PC-3 (cell line): ENCODE measurements around the gene MBD6. TPM values are rescaled to one million over a fixed set of nuclear protein-coding genes. Genes with fewer than 3 reads are reported as not detected.

Experiments used
- ATAC-seq: fragments of 200-7000 bp; cut with Tn5 transposase; 2 replicates; pipeline ENCODE4 v1.9.1; 2020; ENCODE audit warnings: mild to moderate bottlenecking, moderate library complexity
- BruUV-seq: library from RNA; stranded (reverse); fragments of 400-500 nt; replicated peaks from 2 replicates; lab custom pipeline; 2021; lab: Mats Ljungman, UMichigan
- CTCF ChIA-PET: fragments of 300-600 bp; sonication (Branson Sonifier 250); formaldehyde crosslinking; loops from one replicate; lab custom pipeline; 2022; ENCODE audit warnings: antibody characterized with exemption; lab: Charles Lee
- POLR2A ChIA-PET: fragments of 300-600 bp; sonication (Branson Sonifier 250); formaldehyde crosslinking; loops from one replicate; lab custom pipeline; 2022; ENCODE audit warnings: antibody characterized with exemption; ENCODE audit not compliant: unreplicated experiment; lab: Charles Lee
- DNase-seq: peaks from one replicate; pipeline ENCODE4 v3.0.0-alpha.2; 2015
- H2AFZ ChIP-seq: fragments of 300-600 bp; sonication (generic); 2 replicates; pipeline ENCODE4 v1.6.0; 2016; ENCODE audit warnings: antibody characterized with exemption, low read length
- H3F3A ChIP-seq: fragments of 300-600 bp; sonication (generic); one replicate; pipeline ENCODE4 v1.6.0; 2017; ENCODE audit warnings: antibody characterized with exemption, low read length, control low read depth, mild to moderate bottlenecking; ENCODE audit not compliant: unreplicated experiment
- H3K27ac ChIP-seq: fragments of 300-600 bp; sonication (generic); 2 replicates; pipeline ENCODE4 v1.5.1; 2016; ENCODE audit warnings: mild to moderate bottlenecking, low read length
- H3K27me3 ChIP-seq: fragments of 300-600 bp; sonication (generic); 2 replicates; pipeline ENCODE4 v1.6.1; 2016; ENCODE audit warnings: low read length, mixed read lengths
- H3K36me3 ChIP-seq: fragments of 300-600 bp; sonication (generic); 2 replicates; pipeline ENCODE4 v1.6.1; 2016; ENCODE audit warnings: low read depth, mixed run types, low read length, mixed read lengths
- H3K4me1 ChIP-seq: fragments of 300-600 bp; sonication (generic); 2 replicates; pipeline ENCODE4 v1.5.1; 2016; ENCODE audit warnings: low read length; ENCODE audit not compliant: insufficient read depth
- H3K4me2 ChIP-seq: fragments of 300-600 bp; sonication (generic); 2 replicates; pipeline ENCODE4 v1.6.0; 2016; ENCODE audit warnings: low read length
- H3K4me3 ChIP-seq: fragments of 300-600 bp; sonication (generic); 2 replicates; pipeline ENCODE4 v1.5.1; 2016; ENCODE audit warnings: mild to moderate bottlenecking, low read length, mixed read lengths
- H3K79me2 ChIP-seq: fragments of 300-600 bp; sonication (generic); 2 replicates; pipeline ENCODE4 v1.6.1; 2017; ENCODE audit warnings: low read length, mixed read lengths
- H3K9ac ChIP-seq: fragments of 300-600 bp; sonication (generic); 2 replicates; pipeline ENCODE4 v1.6.0; 2016; ENCODE audit warnings: mild to moderate bottlenecking, low read length
- H3K9me2 ChIP-seq: fragments of 300-600 bp; sonication (generic); replicated peaks from 2 replicates; pipeline ENCODE4 v1.6.1; 2016; ENCODE audit warnings: mixed run types, low read length, mixed read lengths
- H3K9me3 ChIP-seq: fragments of 300-600 bp; sonication (generic); 2 replicates; pipeline ENCODE4 v1.6.1; 2016; ENCODE audit warnings: low read length, mixed read lengths
- H4K20me1 ChIP-seq: fragments of 300-600 bp; sonication (generic); 2 replicates; pipeline ENCODE4 v1.6.1; 2016; ENCODE audit warnings: low read length, mixed read lengths
- EZH2 ChIP-seq: fragments of 300-600 bp; sonication (generic); IDR thresholded peaks from one replicate; pipeline ENCODE4 v1.6.1; 2017; ENCODE audit warnings: antibody characterized with exemption, mild to moderate bottlenecking, low read length; ENCODE audit not compliant: unreplicated experiment
- EZH2phosphoT487 ChIP-seq: fragments of 300-600 bp; sonication (generic); IDR thresholded peaks from 2 replicates; pipeline ENCODE4 v1.6.1; 2018; ENCODE audit warnings: mild to moderate bottlenecking, antibody characterized with exemption, low read length, borderline replicate concordance
- intact Hi-C: fragments of 100-400 bp; cut with micrococcal nuclease; formaldehyde crosslinking; loops from 2 replicates; pipeline ENCODE4 v1.9.0; 2023
- total RNA-seq: library from RNA; depleted of rRNA; stranded (reverse); fragments of >200 nt; gene quantifications from 2 replicates; pipeline ENCODE4 v1.2.3, GENCODE V29; 2014
- TF ChIP-seq, protein P1 (sequence below): fragments of 300-600 bp; sonication (generic); conservative IDR thresholded peaks from 2 replicates; pipeline ENCODE4 v1.5.1; 2017; ENCODE audit warnings: antibody characterized with exemption, low read depth, mild to moderate bottlenecking, low read length

The MBD6 gene
- total RNA-seq, 1 experiment from 2014 or later, result 13.2 TPM

DNA sequence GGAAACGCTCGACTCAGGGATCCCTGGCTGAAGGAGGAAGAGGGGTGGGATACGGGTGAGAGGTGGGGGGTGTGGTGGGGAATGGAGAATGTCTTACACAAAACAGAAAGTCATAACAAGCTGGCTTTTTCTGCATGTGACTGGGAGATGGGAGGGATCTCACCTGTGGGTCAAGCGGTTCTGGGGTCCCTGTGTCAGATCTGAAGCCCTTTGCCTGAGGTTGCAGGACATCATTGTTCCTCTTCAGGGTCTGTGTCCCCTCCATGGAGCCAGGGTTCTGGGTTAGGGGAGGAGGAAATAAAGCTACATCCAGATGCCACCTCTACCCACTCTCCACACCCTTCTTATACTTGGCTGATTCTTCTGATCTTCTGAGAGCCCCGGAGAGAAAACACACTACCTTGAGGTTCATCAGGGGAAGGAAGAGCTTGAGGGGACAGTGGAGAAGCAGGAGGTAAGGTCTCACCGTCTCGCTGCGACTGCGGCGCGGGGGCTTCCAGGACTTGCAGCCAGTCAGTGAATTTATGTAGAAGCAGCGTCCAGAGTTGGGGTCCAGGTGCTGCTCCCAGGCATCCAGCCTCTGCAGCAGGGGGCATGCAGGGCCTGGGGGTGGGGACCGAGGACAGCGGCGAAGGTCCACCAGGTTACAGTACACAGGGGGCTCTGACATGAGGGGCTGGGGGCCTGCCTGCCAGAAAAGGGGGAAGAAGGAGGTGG is 45.5 kb upstream of the MBD6 start:
- no peak overlapping the region for H3K4me2 ChIP-seq
- no peak for ATAC-seq
- CTCF ChIA-PET, result no interaction called here

DNA sequence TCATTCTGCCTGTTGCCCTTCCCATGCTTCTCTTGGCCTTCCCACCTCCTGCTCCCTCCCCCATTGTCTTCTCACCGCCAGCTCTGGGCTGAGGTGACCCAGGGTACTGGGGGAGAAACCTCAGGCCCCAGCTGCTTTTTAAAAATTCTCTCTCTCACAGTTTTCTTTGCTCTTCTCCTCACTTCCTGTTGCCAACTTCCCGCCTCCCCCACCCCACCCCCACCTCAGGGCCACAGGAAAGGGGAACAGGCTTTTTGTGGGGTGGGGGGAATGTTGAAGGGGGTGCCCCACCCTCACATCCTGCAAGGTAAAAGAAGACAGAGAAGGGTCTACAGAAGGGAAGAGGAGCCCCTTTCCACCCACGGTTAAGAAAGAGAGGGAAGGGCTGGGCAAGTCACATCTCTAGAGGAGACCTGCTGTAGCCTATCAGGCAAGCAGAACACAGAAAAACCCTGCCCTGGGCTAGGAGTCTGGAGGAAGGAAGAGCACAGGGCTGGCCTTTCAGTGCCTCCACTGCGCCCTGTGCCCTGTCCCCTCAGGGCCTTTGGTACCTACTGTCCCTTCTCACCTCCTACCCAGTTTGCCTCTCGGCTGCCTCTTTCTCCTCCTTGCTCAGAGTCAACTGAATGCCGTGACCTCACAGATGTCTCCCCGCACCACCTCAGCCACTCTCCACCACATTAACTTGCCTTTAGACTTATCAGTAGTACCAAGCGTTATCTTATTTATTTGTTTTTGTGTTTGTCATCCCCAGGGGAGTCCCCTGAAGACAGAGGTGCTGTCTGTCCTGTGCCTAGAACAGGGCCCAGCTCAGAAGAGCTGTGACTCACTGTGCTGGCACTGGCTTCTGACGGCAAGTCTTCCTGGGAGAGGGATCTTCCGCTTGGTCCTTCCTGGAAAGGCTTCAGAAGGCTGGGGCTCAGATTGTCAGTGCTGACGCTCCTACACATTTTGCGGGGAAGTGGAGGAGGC is 44.6 kb upstream of the MBD6 start:
- no peaks in the 10 kb centered on the region for H3K4me1 ChIP-seq
- no TSS peak for BruUV-seq
- H4K20me1 ChIP-seq, result no peaks in the 10 kb centered on the region
- H3K4me3 ChIP-seq, result no peak overlapping the region
- no peaks in the 10 kb centered on the region for H3K9me3 ChIP-seq
- CTCF ChIA-PET, result no interaction called here
- TF ChIP-seq, protein P1, sequence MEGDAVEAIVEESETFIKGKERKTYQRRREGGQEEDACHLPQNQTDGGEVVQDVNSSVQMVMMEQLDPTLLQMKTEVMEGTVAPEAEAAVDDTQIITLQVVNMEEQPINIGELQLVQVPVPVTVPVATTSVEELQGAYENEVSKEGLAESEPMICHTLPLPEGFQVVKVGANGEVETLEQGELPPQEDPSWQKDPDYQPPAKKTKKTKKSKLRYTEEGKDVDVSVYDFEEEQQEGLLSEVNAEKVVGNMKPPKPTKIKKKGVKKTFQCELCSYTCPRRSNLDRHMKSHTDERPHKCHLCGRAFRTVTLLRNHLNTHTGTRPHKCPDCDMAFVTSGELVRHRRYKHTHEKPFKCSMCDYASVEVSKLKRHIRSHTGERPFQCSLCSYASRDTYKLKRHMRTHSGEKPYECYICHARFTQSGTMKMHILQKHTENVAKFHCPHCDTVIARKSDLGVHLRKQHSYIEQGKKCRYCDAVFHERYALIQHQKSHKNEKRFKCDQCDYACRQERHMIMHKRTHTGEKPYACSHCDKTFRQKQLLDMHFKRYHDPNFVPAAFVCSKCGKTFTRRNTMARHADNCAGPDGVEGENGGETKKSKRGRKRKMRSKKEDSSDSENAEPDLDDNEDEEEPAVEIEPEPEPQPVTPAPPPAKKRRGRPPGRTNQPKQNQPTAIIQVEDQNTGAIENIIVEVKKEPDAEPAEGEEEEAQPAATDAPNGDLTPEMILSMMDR, result no peak
- TF ChIP-seq EZH2, result no peak
- no peak for TF ChIP-seq EZH2phosphoT487
- POLR2A ChIA-PET, result no interaction called here
- H3K36me3 ChIP-seq, result no peaks in the 10 kb centered on the region
- no peaks in the 10 kb centered on the region for H3K79me2 ChIP-seq
- no peak overlapping the region for H3K4me2 ChIP-seq
- no peaks in the 10 kb centered on the region for H3F3A ChIP-seq
- ATAC-seq (peak; percentile 25), DNase-seq (no peak)
- H3K27me3 ChIP-seq, result peaks cover 39% of the 10 kb centered on the region
- no peak overlapping the region for H3K9ac ChIP-seq
- intact Hi-C loops, result no loop called here
- H3K27ac ChIP-seq, result no peak overlapping the region
- no peaks in the 10 kb centered on the region for H3K9me2 ChIP-seq
- H2AFZ ChIP-seq, result no peak overlapping the region

More for the DNA sequence above, 45.5 kb upstream of the MBD6 start:
- no peaks in the 10 kb centered on the region for H3K9me3 ChIP-seq
- BruUV-seq, result no TSS peak
- POLR2A ChIA-PET, result no interaction called here
- no peaks in the 10 kb centered on the region for H3K4me1 ChIP-seq
- no peaks in the 10 kb centered on the region for H3K79me2 ChIP-seq
- intact Hi-C loops, result no loop called here
- H2AFZ ChIP-seq, result no peak overlapping the region
- H3F3A ChIP-seq, result no peaks in the 10 kb centered on the region
- no peak overlapping the region for H3K9ac ChIP-seq
- peaks cover 47% of the 10 kb centered on the region for H3K27me3 ChIP-seq
- no peaks in the 10 kb centered on the region for H3K36me3 ChIP-seq
- DNase-seq, result no peak
- TF ChIP-seq, protein P1, result no peak
- TF ChIP-seq EZH2phosphoT487 (no peak), EZH2 (no peak)
- H3K9me2 ChIP-seq, result no peaks in the 10 kb centered on the region
- H3K4me3 ChIP-seq, result no peak overlapping the region
- no peak overlapping the region for H3K27ac ChIP-seq
- H4K20me1 ChIP-seq, result no peaks in the 10 kb centered on the region
